Hepatocyte (in vitro differentiated cells): Measurements from ENCODE around the gene MACC1. TPM values are rescaled to one million over a fixed set of nuclear protein-coding genes. Genes with fewer than 3 reads are reported as not detected.

ENCODE experiments used
- DNase-seq: peaks from one replicate; pipeline ENCODE4 v3.0.0-alpha.2; 2016; ENCODE audit warnings: low spot score
- H2AFZ ChIP-seq: fragments of 200-600 bp; sonication (generic); 2 replicates; pipeline ENCODE4 v1.6.0; 2016; ENCODE audit warnings: antibody characterized with exemption, mild to moderate bottlenecking
- H3K27ac ChIP-seq: fragments of 200-600 bp; sonication (generic); 2 replicates; pipeline ENCODE4 v1.5.1; 2016; ENCODE audit warnings: mild to moderate bottlenecking
- H3K27me3 ChIP-seq: fragments of 200-600 bp; sonication (generic); 2 replicates; pipeline ENCODE4 v1.6.1; 2016
- H3K36me3 ChIP-seq: fragments of 200-600 bp; sonication (generic); replicated peaks from 2 replicates; pipeline ENCODE4 v1.5.1; 2016; ENCODE audit warnings: low read depth; ENCODE audit not compliant: insufficient read depth
- H3K4me1 ChIP-seq: fragments of 200-600 bp; sonication (generic); 2 replicates; pipeline ENCODE4 v1.5.1; 2016; ENCODE audit warnings: mild to moderate bottlenecking, moderate library complexity; ENCODE audit not compliant: insufficient read depth
- H3K4me2 ChIP-seq: fragments of 200-600 bp; sonication (generic); 2 replicates; pipeline ENCODE4 v1.6.0; 2016
- H3K4me3 ChIP-seq: fragments of 200-600 bp; sonication (generic); 2 replicates; pipeline ENCODE4 v1.5.1; 2016; ENCODE audit warnings: mild to moderate bottlenecking
- H3K79me2 ChIP-seq: fragments of 200-600 bp; sonication (generic); 2 replicates; pipeline ENCODE4 v1.6.0; 2017; ENCODE audit warnings: mild to moderate bottlenecking
- H3K9me2 ChIP-seq: fragments of 200-600 bp; sonication (generic); replicated peaks from 2 replicates; pipeline ENCODE4 v1.6.0; 2017; ENCODE audit warnings: mild to moderate bottlenecking; ENCODE audit not compliant: insufficient read depth
- H3K9me3 ChIP-seq: fragments of 200-600 bp; sonication (generic); 2 replicates; pipeline ENCODE4 v1.5.1; 2016; ENCODE audit warnings: low read depth, mild to moderate bottlenecking
- H4K20me1 ChIP-seq: fragments of 200-600 bp; sonication (generic); 2 replicates; pipeline ENCODE4 v1.6.0; 2016; ENCODE audit warnings: mild to moderate bottlenecking; ENCODE audit not compliant: insufficient read depth, poor library complexity, severe bottlenecking
- EZH2 ChIP-seq: fragments of 200-600 bp; sonication (generic); IDR thresholded peaks from 2 replicates; pipeline ENCODE4 v1.6.1; 2016; ENCODE audit warnings: antibody characterized with exemption, mild to moderate bottlenecking, borderline replicate concordance
- EZH2phosphoT487 ChIP-seq: fragments of 200-600 bp; sonication (generic); IDR thresholded peaks from one replicate; pipeline ENCODE4 v1.6.1; 2018; ENCODE audit warnings: antibody characterized with exemption, mild to moderate bottlenecking, low read depth, moderate library complexity; ENCODE audit not compliant: unreplicated experiment, severe bottlenecking
- WGBS: methylation state at CpG from one replicate; pipeline ENCODE4 v1.1.6; 2016; ENCODE audit warnings: low lambda C conversion rate; ENCODE audit errors: missing lambda C conversion rate; 5-methylcytosine and 5-hydroxymethylcytosine counted together
- polyA plus RNA-seq: library from polyadenylated mRNA; unstranded; fragments of >200 nt; fragmentation: Nextera tagmentation; extraction: Ambion mirVana; gene quantifications from 2 replicates; pipeline ENCODE4 v1.2.1, GENCODE V29; 2016
- total RNA-seq: library from RNA; depleted of rRNA; stranded (reverse); fragments of >200 nt; gene quantifications from 2 replicates; pipeline ENCODE4 v1.2.3, GENCODE V29; 2014
- TF ChIP-seq, protein P1 (sequence below): fragments of 200-600 bp; sonication (generic); IDR thresholded peaks from 2 replicates; pipeline ENCODE4 v1.5.1; 2016; ENCODE audit warnings: antibody characterized with exemption, mild to moderate bottlenecking; ENCODE audit not compliant: poor library complexity

MACC1 gene
- total and polyA plus RNA-seq, 2 experiments from 2014 or later = 6.9 to 46.0 TPM

DNA sequence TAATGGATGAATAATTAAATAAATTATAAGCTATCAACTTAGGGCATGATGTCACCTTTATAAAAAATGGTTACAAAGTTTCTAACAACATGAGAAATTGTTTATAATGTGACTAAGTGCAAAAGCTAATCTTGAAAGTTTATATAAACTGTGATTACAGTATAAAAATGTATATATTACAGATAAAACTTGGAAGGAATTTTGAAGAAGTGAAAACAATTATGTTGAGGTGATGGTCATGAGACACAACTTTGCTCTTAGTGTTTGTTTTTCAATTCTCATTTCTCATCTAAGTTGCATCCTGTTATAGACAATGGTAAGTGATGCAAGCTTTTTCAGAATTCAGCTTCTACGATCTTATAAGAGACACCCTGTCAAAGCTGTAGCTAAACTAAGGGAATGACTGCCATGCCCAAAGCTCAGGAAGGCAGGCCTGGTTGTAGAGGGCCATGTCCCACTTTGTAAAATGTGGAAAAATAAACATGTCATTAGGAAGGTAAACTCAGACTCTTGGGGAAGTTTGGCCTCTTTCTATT lies 23.9 kb downstream of the MACC1 start:
- Histone ChIP-seq H3K9me2 (no peaks in the 10 kb centered on the region), H2AFZ (no peak overlapping the region), H3K36me3 (no peaks in the 10 kb centered on the region), H3K9me3 (no peaks in the 10 kb centered on the region), H4K20me1 (no peaks in the 10 kb centered on the region), H3K4me2 (no peak overlapping the region), H3K4me3 (no peak overlapping the region), H3K4me1 (peaks cover 4% of the 10 kb centered on the region), H3K27me3 (no peaks in the 10 kb centered on the region), H3K79me2 (peaks cover 33% of the 10 kb centered on the region), H3K27ac (peak overlapping the region; percentile 32)
- TF ChIP-seq EZH2phosphoT487 = no peak
- no peak for TF ChIP-seq EZH2
- TF ChIP-seq, protein P1, sequence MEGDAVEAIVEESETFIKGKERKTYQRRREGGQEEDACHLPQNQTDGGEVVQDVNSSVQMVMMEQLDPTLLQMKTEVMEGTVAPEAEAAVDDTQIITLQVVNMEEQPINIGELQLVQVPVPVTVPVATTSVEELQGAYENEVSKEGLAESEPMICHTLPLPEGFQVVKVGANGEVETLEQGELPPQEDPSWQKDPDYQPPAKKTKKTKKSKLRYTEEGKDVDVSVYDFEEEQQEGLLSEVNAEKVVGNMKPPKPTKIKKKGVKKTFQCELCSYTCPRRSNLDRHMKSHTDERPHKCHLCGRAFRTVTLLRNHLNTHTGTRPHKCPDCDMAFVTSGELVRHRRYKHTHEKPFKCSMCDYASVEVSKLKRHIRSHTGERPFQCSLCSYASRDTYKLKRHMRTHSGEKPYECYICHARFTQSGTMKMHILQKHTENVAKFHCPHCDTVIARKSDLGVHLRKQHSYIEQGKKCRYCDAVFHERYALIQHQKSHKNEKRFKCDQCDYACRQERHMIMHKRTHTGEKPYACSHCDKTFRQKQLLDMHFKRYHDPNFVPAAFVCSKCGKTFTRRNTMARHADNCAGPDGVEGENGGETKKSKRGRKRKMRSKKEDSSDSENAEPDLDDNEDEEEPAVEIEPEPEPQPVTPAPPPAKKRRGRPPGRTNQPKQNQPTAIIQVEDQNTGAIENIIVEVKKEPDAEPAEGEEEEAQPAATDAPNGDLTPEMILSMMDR = no peak
- 68% methylated on average over 1 of the region's 1 CpG for WGBS
- DNase-seq = no peak

DNA sequence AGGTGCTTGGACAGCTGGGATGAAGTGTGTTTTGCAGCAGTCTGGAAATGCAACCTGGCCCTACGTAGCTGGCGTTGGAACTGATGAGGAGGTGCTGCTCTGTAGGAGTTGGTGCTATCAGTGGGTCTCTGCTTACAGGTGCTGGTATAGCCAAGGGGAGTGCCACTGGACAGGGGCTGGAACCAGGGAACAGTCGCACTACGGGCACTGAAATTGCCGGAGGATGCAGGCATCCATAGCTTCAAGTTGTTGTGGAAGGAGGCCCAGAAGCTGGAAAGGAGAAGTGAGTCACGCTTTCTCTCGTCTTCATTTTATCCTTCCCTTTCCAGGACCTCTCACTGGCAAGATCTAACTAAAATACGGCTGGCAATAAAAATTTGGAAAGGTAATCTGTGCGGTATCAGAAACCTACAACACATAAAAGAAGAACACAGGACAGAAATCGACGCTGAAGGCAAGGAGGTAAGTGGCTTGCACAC lies 25.8 kb downstream of the MACC1 start:
- no peak for DNase-seq
- H3K9me2 ChIP-seq = no peaks in the 10 kb centered on the region
- no peaks in the 10 kb centered on the region for H3K9me3 ChIP-seq
- H3K27ac ChIP-seq = no peak overlapping the region
- no peak for TF ChIP-seq EZH2
- no peak for TF ChIP-seq EZH2phosphoT487
- TF ChIP-seq, protein P1 = no peak
- no peak overlapping the region for H3K4me2 ChIP-seq
- no peak overlapping the region for H3K4me3 ChIP-seq
- no peaks in the 10 kb centered on the region for H4K20me1 ChIP-seq
- H3K79me2 ChIP-seq = peaks cover 33% of the 10 kb centered on the region
- no peaks in the 10 kb centered on the region for H3K36me3 ChIP-seq
- no peaks in the 10 kb centered on the region for H3K4me1 ChIP-seq
- 98% methylated on average over 11 of the region's 11 CpGs for WGBS
- H3K27me3 ChIP-seq = no peaks in the 10 kb centered on the region
- H2AFZ ChIP-seq = no peak overlapping the region

DNA sequence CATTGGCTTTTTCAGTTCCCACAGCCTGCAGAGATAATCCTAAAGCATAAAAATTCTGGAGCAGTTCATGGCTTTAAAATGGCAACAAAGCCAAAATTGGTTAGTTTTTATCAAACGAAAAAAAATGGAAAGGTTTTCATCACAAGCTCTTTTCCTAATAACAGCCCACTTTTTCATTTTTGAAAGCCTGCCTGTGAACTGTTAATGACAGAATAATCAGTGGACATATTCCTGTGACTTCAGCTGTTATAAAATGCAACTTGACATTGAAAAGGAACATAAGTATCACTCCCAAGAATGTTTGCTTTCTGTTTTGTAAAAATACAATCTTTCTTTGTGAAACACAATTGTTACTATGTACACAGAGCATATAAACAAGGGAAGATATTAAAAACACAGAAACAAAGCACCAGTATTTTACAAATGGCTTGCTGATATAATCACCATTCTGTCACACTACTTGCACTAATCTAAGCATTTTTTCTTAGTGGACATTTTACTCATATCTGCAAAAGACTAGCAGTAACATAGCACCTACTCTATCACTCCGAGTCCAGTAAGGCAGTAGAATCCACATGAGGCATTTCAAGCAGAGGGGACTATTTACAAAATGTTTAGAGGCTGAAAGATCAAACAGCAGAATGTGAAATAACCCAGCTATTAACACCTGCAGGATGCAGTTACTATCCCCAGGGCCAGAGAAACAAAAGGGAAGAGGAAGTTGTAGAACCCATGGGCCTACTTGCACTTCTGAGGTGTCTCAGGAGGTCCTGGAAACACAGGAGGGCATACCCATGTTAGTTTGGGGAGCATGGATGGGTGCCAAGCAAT lies 26.4 kb downstream of the MACC1 start:
- Histone ChIP-seq H4K20me1 (no peaks in the 10 kb centered on the region), H3K4me3 (no peak overlapping the region), H3K4me2 (no peak overlapping the region), H3K27me3 (no peaks in the 10 kb centered on the region), H3K4me1 (no peaks in the 10 kb centered on the region), H3K9me2 (no peaks in the 10 kb centered on the region), H3K79me2 (peaks cover 39% of the 10 kb centered on the region), H3K27ac (no peak overlapping the region), H2AFZ (no peak overlapping the region), H3K9me3 (no peaks in the 10 kb centered on the region), H3K36me3 (no peaks in the 10 kb centered on the region)
- WGBS = 45% methylated on average over 2 of the region's 2 CpGs
- TF ChIP-seq EZH2phosphoT487 (no peak), EZH2 (no peak)
- TF ChIP-seq, protein P1 = no peak
- no peak for DNase-seq
